GM12872 (cell line): ENCODE results near the gene GLB1L.

Experiments used
- TF ChIP-seq, protein P1 (sequence below): IDR thresholded peaks from 3 replicates; pipeline ENCODE4 v1.5.1; 2011; ENCODE audit warnings: low read depth, mild to moderate bottlenecking, low read length, moderate library complexity; ENCODE audit not compliant: insufficient read depth

The GLB1L gene

GRCh38 chr2:219279151-219279915, 34.1 kb upstream of the GLB1L start, which contains the start of gene DNAJB2:
TSS of gene DNAJB2 (plus strand) at chr2:219279366. CDS start at chr2:219279834, 468 bp downstream.
- TF ChIP-seq, protein P1, sequence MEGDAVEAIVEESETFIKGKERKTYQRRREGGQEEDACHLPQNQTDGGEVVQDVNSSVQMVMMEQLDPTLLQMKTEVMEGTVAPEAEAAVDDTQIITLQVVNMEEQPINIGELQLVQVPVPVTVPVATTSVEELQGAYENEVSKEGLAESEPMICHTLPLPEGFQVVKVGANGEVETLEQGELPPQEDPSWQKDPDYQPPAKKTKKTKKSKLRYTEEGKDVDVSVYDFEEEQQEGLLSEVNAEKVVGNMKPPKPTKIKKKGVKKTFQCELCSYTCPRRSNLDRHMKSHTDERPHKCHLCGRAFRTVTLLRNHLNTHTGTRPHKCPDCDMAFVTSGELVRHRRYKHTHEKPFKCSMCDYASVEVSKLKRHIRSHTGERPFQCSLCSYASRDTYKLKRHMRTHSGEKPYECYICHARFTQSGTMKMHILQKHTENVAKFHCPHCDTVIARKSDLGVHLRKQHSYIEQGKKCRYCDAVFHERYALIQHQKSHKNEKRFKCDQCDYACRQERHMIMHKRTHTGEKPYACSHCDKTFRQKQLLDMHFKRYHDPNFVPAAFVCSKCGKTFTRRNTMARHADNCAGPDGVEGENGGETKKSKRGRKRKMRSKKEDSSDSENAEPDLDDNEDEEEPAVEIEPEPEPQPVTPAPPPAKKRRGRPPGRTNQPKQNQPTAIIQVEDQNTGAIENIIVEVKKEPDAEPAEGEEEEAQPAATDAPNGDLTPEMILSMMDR, result no peak

DNA sequence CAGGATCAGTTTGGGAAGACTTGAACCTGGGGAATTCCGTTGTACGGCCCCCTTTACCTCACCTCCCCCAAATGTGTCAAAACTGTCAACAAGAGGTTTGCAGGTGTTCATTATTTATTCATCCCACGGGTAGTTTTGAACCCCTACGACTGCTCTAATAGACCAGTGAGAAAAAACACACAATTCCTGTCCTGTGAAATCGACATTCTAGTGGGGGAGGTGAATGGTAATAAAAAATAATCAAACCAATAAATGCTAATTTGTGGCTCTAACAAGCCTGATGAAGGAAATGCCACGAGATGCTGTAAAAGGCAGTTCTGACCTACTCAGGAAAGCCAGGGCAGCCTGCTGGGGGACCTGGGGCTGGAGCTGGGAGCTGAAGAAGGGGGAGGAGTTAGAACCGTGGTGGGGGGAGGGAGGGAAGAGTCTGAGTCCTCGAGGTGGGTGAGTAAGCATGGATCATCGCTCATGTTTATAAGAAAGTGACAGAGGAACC, 33.5 kb upstream of the GLB1L start:
- TF ChIP-seq, protein P1, result no peak

DNA sequence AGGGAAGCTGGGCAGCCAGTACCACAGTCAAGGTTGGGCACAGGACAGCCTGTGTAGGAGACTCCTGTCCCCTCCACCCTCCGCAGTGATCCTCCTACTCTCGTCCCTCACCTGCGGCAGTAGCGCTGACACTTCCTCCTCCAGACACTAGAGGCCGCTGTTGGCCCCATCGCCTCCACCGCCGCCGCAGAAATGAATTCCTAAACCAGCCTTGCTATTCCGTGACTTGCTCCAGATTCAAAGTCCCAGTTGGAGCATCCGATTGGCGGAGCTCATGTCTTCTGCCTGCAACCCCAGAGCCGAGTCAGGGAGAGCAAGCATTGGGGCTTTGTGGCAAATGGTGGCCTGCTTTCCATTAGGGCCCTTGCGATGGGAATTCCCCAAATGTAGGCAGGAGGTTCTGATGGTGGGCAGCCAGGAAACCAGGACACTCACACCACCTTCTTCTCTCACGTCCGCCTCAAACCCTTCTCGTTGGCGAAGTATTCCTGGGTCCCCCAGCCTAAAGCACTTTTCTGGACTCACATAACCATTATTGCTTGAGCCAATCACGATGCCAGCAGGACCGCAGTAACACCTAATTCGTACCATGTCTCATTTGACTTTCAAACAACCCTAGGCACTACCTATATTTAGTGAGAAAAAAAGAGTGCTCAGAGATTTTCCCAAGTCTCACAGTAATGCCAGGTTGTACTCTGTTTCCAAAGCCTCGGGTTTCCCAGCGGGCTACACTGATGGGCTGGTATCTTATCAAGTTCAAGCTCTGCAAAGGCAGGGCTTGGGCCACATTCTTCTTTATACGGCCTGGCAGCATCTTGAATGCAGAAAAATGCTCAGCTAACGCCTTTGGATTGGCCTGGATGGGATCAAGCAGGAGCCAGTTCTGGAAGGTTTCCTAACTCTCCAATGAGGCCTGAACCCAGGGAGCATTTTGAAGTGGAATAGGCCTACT, 32.7 kb upstream of the GLB1L start:
- TF ChIP-seq, protein P1, result peak; percentile 99

GRCh38 chr2:219274361-219274921, 29.2 kb upstream of the GLB1L start:
- TF ChIP-seq, protein P1, result no peak

- TF ChIP-seq, protein P1, result no peak
Observed at GRCh38 chr2:219273937-219274336, 28.7 kb upstream of the GLB1L start.

DNA sequence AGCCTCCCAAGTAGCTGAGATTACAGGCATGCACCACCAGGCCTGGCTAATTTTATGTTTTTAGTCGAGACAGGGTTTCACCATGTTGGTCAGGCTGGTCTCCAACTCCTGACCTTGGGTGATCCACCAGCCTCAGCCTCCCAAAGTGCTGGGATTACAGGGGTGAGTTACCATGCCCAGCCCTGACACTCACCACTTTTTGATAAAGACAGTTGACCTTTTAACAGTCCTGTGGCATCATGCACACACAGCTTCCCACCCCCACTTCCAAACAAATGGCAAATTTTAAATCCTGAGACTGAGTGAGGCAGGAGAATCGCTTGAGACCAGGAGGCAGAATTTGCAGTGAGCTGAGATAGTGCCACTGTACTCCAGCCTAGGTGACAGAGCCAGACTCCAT, 27.8 kb upstream of the GLB1L start:
- TF ChIP-seq, protein P1, result no peak

- TF ChIP-seq, protein P1, result no peak
Observed at GRCh38 chr2:219272356-219272755, 27.1 kb upstream of the GLB1L start.
